SK-N-SH (cell line): Measurements from ENCODE around the gene DDX39B. TPM values are rescaled to one million over a fixed set of nuclear protein-coding genes. Genes with fewer than 3 reads are reported as not detected.
"Not testable (repeated sequence)": the region's sequence is repeated elsewhere in the genome, so short reads cannot be mapped to it uniquely, and the experiment has no call there.

Experiments
- CTCF ChIA-PET: fragments of 300-600, 350-600 bp; formaldehyde crosslinking; extraction: SDS; loops from one replicate; lab custom pipeline; 2021; lab: Yijun Ruan, JAX
- POLR2A ChIA-PET: fragments of 350-600 bp; sonication (Branson Sonifier 250); formaldehyde crosslinking; extraction: SDS; loops from one replicate; lab custom pipeline; 2020; ENCODE audit warnings: antibody characterized with exemption, inconsistent platforms; lab: Yijun Ruan, JAX
- DNase-seq: peaks from one replicate; pipeline ENCODE4 v3.0.0; 2012
- H2AFZ ChIP-seq: fragments of 200-600 bp; sonication (generic); 2 replicates; pipeline ENCODE4 v1.8.1; 2016; ENCODE audit warnings: antibody characterized with exemption, mild to moderate bottlenecking, low read depth
- H3F3A ChIP-seq: fragments of 200-600 bp; sonication (generic); replicated peaks from 2 replicates; pipeline ENCODE3; 2016; ENCODE audit warnings: antibody characterized with exemption, mild to moderate bottlenecking; ENCODE audit not compliant: insufficient read depth
- H3K27ac ChIP-seq, 2 experiments: fragments of 200-500 bp in 1 of 2; fragments of 200-600 bp in 1 of 2; sonication (Bioruptor generic) in 1 of 2; sonication (generic), shearing (Covaris generic) in 1 of 2; 2 replicates each; pipeline versions ENCODE4 v1.5.1 to v1.6.1; 2014 to 2016; ENCODE audit warnings: low read depth in 2 of 2, inconsistent platforms in 1 of 2, low read length in 1 of 2, mild to moderate bottlenecking in 1 of 2, mixed read lengths in 1 of 2
- H3K27me3 ChIP-seq: fragments of 200-600 bp; sonication (generic), shearing (Covaris generic); 2 replicates; pipeline ENCODE4 v1.6.1; 2016; ENCODE audit warnings: mixed run types; ENCODE audit not compliant: insufficient read depth
- H3K36me3 ChIP-seq, 2 experiments: fragments of 200-500 bp in 1 of 2; fragments of 200-600 bp in 1 of 2; sonication (Bioruptor generic) in 1 of 2; sonication (generic) in 1 of 2; replicated peaks in 1 of 2; 2 replicates each; pipeline versions ENCODE3 to v1.5.1; 2014 to 2016; ENCODE audit warnings: low read length in 1 of 2, mild to moderate bottlenecking in 1 of 2; ENCODE audit not compliant: insufficient read depth in 2 of 2, control insufficient read depth in 1 of 2
- H3K4me1 ChIP-seq, 2 experiments: fragments of 200-500 bp in 1 of 2; fragments of 200-600 bp in 1 of 2; sonication (Bioruptor generic) in 1 of 2; sonication (generic), shearing (Covaris generic) in 1 of 2; 2 replicates each; pipeline versions ENCODE4 v1.5.1 to v1.6.1; 2014 to 2016; ENCODE audit warnings: low read depth in 1 of 2, low read length in 1 of 2, mixed run types in 1 of 2; ENCODE audit not compliant: insufficient read depth in 2 of 2, control insufficient read depth in 1 of 2
- H3K4me2 ChIP-seq: fragments of 200-600 bp; sonication (generic), shearing (Covaris generic); 2 replicates; pipeline ENCODE4 v1.6.1; 2017; ENCODE audit warnings: mixed run types
- H3K4me3 ChIP-seq, 2 experiments: fragments of 200-500 bp in 1 of 2; fragments of 200-600 bp in 1 of 2; sonication (Bioruptor generic) in 1 of 2; sonication (generic), shearing (Covaris generic) in 1 of 2; 2 replicates each; pipeline versions ENCODE4 v1.5.1 to v1.8.1; 2014 to 2016; ENCODE audit warnings: low read depth in 2 of 2, inconsistent platforms in 1 of 2, low read length in 1 of 2, mild to moderate bottlenecking in 1 of 2, mixed read lengths in 1 of 2, moderate library complexity in 1 of 2
- H3K79me2 ChIP-seq: fragments of 200-600 bp; sonication (generic); 2 replicates; pipeline ENCODE4 v1.8.1; 2017; ENCODE audit warnings: mild to moderate bottlenecking; ENCODE audit not compliant: insufficient read depth
- H3K9ac ChIP-seq: fragments of 200-600 bp; sonication (generic); 2 replicates; pipeline ENCODE4 v1.6.1; 2017; ENCODE audit warnings: mixed run types
- H3K9me2 ChIP-seq: fragments of 200-600 bp; sonication (generic); 2 replicates; pipeline ENCODE4 v1.6.1; 2017; ENCODE audit warnings: mixed run types
- H3K9me3 ChIP-seq: fragments of 200-600 bp; sonication (generic); 2 replicates; pipeline ENCODE4 v1.6.1; 2017; ENCODE audit warnings: mixed run types, mild to moderate bottlenecking, moderate library complexity
- H4K20me1 ChIP-seq: fragments of 200-600 bp; sonication (generic); 2 replicates; pipeline ENCODE4 v1.6.1; 2017; ENCODE audit warnings: mild to moderate bottlenecking, mixed run types; ENCODE audit not compliant: insufficient read depth
- EP300 ChIP-seq, 2 experiments: IDR thresholded peaks; 2 replicates each; pipeline versions ENCODE4 v1.4.0 to v1.6.1; 2012; ENCODE audit warnings: borderline replicate concordance in 1 of 2, low read depth in 1 of 2, low read length in 1 of 2
- GABPA ChIP-seq: IDR thresholded peaks from 2 replicates; pipeline ENCODE4 v1.4.0; 2012; ENCODE audit warnings: low read depth, mild to moderate bottlenecking
- MEF2A ChIP-seq: IDR thresholded peaks from 2 replicates; pipeline ENCODE4 v1.4.0; 2012; ENCODE audit warnings: low read depth, borderline replicate concordance
- NFIC ChIP-seq: IDR thresholded peaks from 2 replicates; pipeline ENCODE4 v1.4.0; 2012; ENCODE audit warnings: borderline replicate concordance
- RFX5 ChIP-seq: IDR thresholded peaks from 2 replicates; pipeline ENCODE4 v1.6.1; 2012; ENCODE audit warnings: mild to moderate bottlenecking, improper control_type of control experiment, low read length
- SIN3A ChIP-seq: IDR thresholded peaks from 2 replicates; pipeline ENCODE4 v1.6.1; 2012; ENCODE audit warnings: low read depth, mild to moderate bottlenecking, low read length, moderate library complexity, borderline replicate concordance
- WGBS: methylation state at CpG from one replicate; pipeline ENCODE4 v1.1.6; 2017; ENCODE audit warnings: low lambda C conversion rate; 5-methylcytosine and 5-hydroxymethylcytosine counted together
- polyA plus RNA-seq, 3 experiments: library from polyadenylated mRNA; depleted of rRNA; stranded (reverse); fragments of >200 nt; gene quantifications; 2 replicates each; pipeline ENCODE4 v1.2.3, GENCODE V29; 2012
- TF ChIP-seq, protein P1 (sequence below): IDR thresholded peaks from 2 replicates; pipeline ENCODE4 v1.4.0; 2012; ENCODE audit warnings: low read depth

Gene DDX39B
- polyA plus RNA-seq, 1 of the 3 experiments (the other 2 are of a cell fraction) = 502 TPM

GRCh38 chr6:31498748-31499147 lies 43.1 kb downstream of the DDX39B start:
- Histone ChIP-seq H3K9me3 (no peaks in the 10 kb centered on the region), H3F3A (peaks cover 21% of the 10 kb centered on the region), H3K9me2 (no peaks in the 10 kb centered on the region)
- TF ChIP-seq GABPA (no peak), MEF2A (no peak)
- TF ChIP-seq, all 33 proteins: peak for 0
- ChIA-PET POLR2A (no interaction called here), CTCF (interaction anchor here (1.5 to 6.8 kb wide), 2 partner anchors 48 to 99 kb away, joined by 4 to 40 read pairs; partner anchors contain the start of gene ATP6V1G2)
- Histone ChIP-seq H3K27me3 (no peaks in the 10 kb centered on the region), H3K9ac (no peak overlapping the region), H3K4me3 (peak overlapping the region; percentile 10 to 51; a peak in 3 of 4 replicates), H3K36me3 (no peaks in the 10 kb centered on the region), H4K20me1 (no peaks in the 10 kb centered on the region), H2AFZ (peak overlapping the region; percentile 68; the same call in 1 of the 2 replicates), H3K79me2 (peaks cover 8% of the 10 kb centered on the region; the same call in 1 of the 2 replicates), H3K4me1 (peaks cover 3 to 7% of the 10 kb centered on the region in 2 experiments; a peak in 2 of 4 replicates), H3K27ac (no peak overlapping the region), H3K4me2 (peak overlapping the region; percentile 90)
- 28% methylated on average over 17 of the region's 21 CpGs for WGBS
- DNase-seq = no peak

- DNase-seq = peak; percentile 58
- no peaks in the 10 kb centered on the region for H3K9me3 ChIP-seq
- H2AFZ ChIP-seq = peak within 1 kb of the TSS; percentile 93
- H3K4me3 ChIP-seq = peak within 1 kb of the TSS; percentile 58 to 73
- TF ChIP-seq RFX5 (no peak), SIN3A (0 out of 2 replicates have a peak, but pooled peaks have one; percentile 17), NFIC (no peak), EP300 (IDR thresholded peaks at IDR 0.05; ENCODE audit: borderline replicate concordance in 1 of 2, low read depth in 1 of 2, low read length in 1 of 2) (no peak)
- TF ChIP-seq, protein P1, sequence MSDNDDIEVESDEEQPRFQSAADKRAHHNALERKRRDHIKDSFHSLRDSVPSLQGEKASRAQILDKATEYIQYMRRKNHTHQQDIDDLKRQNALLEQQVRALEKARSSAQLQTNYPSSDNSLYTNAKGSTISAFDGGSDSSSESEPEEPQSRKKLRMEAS = peak; percentile 47
- peaks cover 21% of the 10 kb centered on the region for H3F3A ChIP-seq
- peak within 1 kb of the TSS; percentile 51; the same call in 1 of the 2 replicates for H3K9ac ChIP-seq
- H3K36me3 ChIP-seq = no peaks in the 10 kb centered on the region
- H3K27me3 ChIP-seq = no peaks in the 10 kb centered on the region
- ChIA-PET POLR2A (interaction anchor here (0.9 kb wide), 1 partner anchor 44 kb away, joined by 4 read pairs; the partner anchor contains the start of gene DDX39B), CTCF (interaction anchor here (0.8 to 6.8 kb wide), 4 partner anchors 18 to 100 kb away, joined by 3 to 40 read pairs (median 4); partner anchors contain the start of gene ATP6V1G2)
- H3K27ac ChIP-seq = peak within 1 kb of the TSS in 1 of 2 experiments; percentile 64; a peak in 2 of 4 replicates
- H3K9me2 ChIP-seq = no peaks in the 10 kb centered on the region
- no peaks in the 10 kb centered on the region for H4K20me1 ChIP-seq
- H3K79me2 ChIP-seq = peaks cover 8% of the 10 kb centered on the region; the same call in 1 of the 2 replicates
- peaks cover 3 to 7% of the 10 kb centered on the region in 2 experiments; a peak in 2 of 4 replicates for H3K4me1 ChIP-seq
- WGBS = 3% methylated on average over 22 of the region's 64 CpGs
- peak within 1 kb of the TSS; percentile 90 for H3K4me2 ChIP-seq
Measured at GRCh38 chr6:31497531-31498476, 44.0 kb downstream of the DDX39B start, which contains the start of gene MICB. MICB (plus strand) TSS chr6:31498145; CDS start chr6:31498194, 49 bp downstream.

- H3K9me3 ChIP-seq, H3K79me2 ChIP-seq, H3K27me3 ChIP-seq, H3K36me3 ChIP-seq, H3K9ac ChIP-seq, H4K20me1 ChIP-seq, H3K4me1 ChIP-seq, DNase-seq, H3K9me2 ChIP-seq, H2AFZ ChIP-seq: not testable (repeated sequence)
- peaks cover 21% of the 10 kb centered on the region for H3F3A ChIP-seq
- POLR2A ChIA-PET = interaction anchor here (0.9 kb wide), 1 partner anchor 45 kb away, joined by 4 read pairs; the partner anchor contains the start of gene DDX39B
- CTCF ChIA-PET = interaction anchor here (0.8 to 6.8 kb wide), 2 partner anchors 84 to 101 kb away, joined by 5 to 40 read pairs; no protein-coding TSS in a partner anchor
- H3K4me2 ChIP-seq = peak overlapping the region; percentile 90
- 31% methylated on average over 4 of the region's 4 CpGs for WGBS
- H3K4me3 ChIP-seq = 0 out of 4 replicates have a peak overlapping the region, but pooled peaks of 1 of the 2 experiments have one; percentile 73
- peak overlapping the region in 1 of 2 experiments; percentile 64; a peak in 1 of 4 replicates for H3K27ac ChIP-seq
Measured at GRCh38 chr6:31496826-31497225, 45.0 kb downstream of the DDX39B start.
